ENCODE measurements around the gene ALLC.

ALLC gene

DNA sequence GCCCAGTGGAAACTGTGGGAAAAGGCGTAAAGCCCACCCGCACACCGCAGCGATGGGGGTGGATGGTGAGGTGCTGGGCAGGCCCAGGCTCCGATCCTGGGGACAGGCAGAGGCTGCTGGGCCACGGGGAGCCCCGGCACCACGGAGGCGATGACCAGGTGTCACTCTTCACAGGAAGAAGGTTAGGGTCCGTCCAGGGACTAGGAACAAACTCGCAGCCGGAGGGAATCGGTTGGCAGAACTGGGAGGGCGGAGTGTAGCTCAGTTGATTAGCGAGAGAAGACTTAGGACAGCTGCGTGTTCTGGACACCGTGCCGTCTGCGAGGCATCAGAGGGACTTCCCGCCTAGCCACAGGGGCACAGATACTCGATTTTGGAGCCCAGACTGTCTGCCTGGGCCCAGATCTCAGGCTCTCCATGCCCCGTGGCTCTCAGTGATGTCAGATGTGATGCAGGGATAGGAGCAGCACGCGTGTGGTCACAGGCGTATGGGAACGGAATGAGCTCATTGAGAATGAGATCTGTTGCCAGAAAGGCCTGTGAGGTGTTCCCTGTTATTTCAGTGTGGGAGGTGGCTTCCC, 16.1 kb upstream of the ALLC start:
- no peak for DNase-seq

DNA sequence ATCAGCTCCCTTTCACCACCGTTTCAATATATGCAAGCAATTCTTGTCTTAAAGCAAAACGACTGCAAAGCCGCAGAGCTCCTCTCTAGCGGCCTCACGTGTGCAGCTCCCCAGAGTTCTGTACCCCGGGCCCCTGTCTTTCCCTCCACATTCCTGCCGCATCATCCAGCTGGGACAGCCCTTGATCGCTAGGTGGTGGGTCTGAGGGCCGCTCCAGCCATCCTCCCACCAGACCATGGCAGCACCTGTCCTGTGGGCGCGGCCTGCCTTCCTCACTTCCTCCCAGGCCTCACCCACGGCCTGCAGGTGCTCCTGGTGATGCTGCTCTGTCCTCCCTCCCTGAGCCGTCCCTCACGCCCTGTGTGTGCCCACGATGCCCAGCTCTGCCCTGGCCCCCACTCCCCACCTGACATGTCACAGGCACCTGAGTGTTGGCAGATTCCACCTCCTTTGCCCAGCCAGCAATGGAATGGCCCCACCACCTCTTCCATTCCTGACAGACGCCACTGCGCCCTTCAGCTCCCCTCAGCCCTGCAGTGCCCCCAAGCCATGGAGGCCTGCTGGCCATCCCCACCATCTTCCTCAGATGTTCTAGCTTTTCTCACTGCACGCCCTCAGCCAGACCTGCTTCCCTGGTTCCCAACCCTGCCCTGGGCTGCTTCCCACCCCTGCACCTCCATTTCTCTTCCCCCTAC, 15.3 kb upstream of the ALLC start:
- no peak for DNase-seq

DNA sequence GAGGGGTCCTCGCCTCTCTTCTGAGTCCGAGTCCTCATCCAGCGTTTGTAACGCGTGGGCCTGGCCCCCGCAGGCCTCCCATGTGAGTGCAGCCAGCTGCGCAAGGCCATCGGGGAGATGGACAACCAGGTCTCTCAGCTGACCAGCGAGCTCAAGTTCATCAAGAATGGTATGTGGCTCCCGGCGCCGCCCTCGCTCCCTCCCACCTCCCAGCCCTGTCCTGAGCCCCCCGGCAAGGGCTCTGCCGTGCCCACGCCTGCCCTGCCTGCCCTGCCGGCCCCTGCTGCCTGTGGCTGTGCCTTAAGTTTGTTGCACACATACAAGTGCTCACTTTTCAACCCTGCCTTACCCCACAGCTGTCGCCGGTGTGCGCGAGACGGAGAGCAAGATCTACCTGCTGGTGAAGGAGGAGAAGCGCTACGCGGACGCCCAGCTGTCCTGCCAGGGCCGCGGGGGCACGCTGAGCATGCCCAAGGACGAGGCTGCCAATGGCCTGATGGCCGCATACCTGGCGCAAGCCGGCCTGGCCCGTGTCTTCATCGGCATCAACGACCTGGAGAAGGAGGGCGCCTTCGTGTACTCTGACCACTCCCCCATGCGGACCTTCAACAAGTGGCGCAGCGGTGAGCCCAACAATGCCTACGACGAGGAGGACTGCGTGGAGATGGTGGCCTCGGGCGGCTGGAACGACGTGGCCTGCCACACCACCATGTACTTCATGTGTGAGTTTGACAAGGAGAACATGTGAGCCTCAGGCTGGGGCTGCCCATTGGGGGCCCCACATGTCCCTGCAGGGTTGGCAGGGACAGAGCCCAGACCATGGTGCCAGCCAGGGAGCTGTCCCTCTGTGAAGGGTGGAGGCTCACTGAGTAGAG, 14.4 kb upstream of the ALLC start:
- no peak for DNase-seq

DNA sequence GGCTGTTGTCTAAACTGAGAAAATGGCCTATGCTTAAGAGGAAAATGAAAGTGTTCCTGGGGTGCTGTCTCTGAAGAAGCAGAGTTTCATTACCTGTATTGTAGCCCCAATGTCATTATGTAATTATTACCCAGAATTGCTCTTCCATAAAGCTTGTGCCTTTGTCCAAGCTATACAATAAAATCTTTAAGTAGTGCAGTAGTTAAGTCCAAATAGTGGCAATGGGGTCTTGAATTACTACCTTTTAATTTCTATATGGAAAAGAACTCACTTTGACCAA, 13.8 kb upstream of the ALLC start:
- DNase-seq, result no peak

DNA sequence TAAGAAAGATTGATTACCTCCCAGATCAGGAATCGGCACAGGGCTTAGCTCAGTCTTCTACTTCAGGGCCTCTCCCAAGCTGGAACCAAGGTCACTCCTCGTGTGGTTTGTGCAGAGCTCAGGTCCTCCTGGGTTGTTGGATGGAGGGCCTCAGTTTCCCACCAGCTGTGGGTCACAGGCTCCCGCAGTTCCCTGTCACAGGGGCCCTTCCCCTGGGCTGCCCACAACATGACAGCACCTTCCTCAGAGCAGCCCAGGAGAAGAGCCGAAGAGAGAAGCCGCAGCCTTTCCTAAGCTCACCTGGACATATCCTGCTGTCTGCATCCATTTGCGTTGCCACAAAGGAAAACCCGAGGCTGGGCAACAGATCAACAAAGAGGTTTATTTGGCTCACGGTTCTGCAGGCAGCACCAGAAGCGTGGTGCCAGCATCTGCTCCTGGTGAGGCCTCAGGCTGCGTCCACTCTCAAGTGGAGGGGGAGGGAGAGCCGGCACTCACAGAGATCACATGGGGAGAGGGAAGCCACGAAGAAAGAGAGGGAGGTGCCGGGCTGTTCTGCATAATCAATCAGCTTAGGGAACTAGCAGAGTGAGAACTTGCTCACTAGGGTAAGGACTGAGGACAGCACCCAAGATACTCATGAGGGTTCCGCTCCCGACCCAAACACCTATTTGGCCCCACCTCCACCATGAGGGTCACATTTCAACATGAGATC, 13.0 kb upstream of the ALLC start:
- no peak for DNase-seq

DNA sequence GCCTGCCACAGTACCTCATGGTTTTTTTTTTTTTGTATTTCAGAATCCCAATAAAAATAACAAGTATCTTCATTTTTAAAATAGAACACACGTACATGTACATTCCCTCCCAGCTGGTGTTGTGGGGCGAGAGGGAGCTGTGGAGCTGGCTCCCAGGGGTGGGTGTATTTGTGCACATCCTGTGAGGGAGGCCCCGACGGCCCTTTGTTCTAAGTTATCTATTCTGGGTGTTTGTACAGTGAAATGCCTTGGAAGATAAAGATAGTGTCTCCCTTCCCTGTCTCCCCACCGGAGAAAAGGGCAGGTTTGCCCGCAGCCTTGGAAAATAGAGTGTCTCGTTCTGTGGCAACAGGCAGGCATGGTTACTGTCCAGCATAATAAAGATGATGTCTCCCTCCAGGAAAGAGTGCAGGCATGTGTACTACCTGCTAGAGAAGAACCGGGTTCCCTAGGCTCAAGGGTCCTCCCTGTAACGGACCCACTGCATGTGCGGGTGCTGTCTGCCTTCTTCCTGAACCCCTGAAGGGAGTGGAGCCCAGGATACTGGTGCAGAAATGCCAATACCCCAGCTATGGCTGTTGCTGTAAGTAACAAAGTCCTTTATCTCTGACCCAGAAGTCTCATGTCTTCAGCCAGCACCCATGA, 12.1 kb upstream of the ALLC start:
- no peak for DNase-seq

DNA sequence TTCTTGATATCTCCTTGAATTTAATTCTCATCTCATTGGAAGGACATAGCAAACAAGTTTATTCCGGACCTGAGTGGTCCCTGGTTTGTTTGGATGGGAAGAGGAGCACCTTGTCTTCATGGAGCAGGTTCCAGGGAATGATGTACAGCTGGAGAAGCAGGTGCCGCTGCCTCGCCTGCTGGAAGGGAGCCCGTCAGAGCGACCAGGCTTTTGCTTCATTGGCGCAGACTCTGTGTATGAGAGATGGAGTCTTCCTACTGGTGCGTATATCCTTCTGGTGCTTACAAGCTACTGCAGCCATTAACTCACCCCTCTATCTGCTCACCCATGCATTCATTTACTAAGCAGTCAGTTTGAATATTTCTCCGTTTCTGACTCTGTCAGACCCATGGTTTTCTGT, 11.6 kb upstream of the ALLC start:
- DNase-seq, result no peak

DNA sequence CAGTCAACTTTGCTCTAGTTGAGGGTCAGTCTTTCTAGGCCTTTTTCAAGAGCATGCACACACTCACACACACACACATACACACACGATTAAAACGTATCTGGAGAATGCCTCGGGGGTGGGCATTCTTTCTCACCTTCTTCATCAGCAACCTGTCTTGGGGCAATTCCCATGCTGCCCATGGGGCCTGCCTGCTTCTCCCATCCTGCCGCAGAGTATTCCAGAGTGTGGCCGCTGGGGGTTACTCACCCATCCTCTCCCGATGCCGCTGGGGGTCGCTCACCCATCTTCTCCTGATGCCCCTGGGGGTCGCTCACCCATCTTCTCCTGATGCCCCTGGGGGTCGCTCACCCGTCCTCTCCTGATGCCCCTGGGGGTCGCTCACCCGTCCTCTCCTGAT, 10.8 kb upstream of the ALLC start:
- DNase-seq, result no peak

DNA sequence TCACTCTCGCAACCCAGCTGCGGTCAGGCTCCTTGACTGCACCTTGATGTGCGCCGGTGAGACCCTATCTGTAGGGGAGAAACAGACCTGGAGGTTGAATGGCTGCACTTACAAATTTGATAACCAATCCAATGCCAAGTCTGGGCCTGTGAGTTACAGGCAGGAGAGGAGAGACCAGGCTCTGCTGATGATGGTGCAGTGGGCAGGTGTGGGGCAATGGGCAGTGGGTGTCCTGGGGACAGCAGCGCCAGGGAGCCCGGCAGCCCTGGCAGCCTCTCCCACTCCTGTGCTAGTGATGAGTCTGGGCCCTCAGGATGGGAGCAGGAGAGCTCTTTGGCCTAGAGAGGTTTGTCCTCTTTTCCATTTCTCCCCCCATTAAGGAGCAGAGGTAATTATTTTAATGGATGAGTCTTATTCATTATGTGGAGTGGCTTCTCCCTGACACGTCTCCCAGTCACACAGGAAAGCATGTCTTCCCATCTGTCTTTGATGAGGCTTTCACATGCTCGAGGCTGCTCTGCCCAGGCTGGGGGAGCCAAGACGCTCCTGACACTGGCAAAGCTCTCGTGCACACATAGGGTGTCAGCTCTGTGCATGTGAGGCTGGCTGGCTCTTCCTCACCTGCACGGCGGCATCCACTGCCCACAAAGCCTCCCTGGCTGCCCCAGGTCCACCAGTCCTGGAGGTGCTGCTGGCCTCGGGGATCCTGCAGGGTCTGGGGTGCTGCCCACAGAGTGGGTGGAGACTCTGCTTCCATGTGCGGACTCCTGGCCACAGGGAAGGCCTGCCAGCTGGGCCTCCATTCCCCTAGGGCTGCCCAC, 10.0 kb upstream of the ALLC start:
- DNase-seq, result no peak

DNA sequence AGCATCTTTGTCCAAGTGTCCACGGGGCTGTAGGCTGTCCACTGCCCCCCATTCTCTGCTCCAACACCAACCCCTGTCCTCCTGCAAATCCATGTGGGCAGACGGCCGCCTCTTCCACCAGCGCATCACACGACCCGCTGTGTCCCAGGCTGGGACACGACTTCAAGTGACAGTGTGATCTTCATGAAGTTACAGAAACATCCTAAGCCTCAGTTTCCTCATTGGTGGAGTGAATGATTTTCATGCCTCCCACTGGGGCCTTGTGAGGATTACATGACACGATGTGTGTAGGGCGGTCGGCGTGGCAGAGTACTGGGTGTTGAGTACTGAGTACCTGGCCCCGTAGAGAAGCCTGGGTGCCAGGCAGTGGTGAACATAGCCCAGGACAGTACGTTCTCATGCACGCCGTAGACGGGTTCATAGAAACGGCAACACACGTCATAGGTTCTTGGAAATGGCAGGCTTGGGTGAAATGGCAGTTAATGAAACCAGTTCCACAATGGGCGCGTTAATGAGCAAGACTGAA, 9.3 kb upstream of the ALLC start:
- no peak for DNase-seq

DNA sequence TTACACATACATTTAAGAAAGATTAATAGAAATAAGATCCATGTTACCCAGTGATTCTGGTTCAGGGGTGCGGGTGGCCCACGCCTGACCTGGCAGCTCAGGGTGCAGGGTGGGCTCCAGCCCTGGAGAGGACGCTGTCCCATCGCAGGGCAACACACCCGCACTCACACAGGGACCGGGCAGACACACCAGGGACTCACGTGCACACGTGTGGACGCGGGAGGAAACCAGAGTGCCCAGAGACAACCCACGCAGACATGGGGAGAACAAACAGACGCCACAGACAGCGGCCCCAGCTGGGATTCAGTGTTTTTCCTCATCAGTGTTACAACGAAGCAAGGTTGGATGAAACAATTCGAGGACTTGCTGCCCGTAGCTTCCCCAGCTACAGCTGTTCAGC, 8.4 kb upstream of the ALLC start:
- no peak for DNase-seq

DNA sequence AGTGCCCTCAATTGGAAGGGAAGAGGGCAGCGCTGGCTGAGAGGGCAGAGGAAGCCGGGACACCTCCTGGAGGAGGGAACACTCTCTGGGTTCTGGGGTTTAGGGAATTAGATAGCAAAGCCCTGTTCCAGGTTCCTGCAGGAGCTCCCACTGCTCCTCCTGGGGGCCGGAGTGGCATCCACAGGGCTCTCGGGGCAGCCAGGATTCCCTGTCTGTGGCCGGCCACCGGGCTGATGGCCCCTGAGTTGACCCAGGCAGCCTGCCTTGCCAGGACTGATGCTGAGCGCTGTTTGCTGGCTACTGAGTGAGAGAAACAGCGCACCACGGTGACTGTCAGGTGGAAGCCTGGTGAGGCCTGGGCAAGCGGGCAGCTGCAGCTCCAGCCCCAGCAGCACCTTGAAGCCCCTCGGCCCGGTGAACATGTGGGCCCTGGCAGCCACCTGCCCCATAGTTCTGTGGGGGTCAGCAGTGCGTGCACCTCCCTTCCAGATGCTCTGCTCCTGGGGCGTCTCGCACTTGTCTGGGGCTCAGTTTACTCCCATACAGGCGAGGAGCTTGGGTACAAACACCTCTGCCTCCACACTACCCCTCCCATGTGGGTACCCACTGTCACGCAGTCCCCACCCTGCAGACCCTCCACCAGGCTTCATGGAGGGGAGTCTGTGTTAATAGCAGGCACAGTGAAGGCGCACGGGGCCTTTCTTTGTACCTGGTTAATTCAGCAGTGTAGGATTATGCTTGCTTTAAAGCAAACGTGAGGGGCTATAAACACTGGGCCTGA, 7.7 kb upstream of the ALLC start:
- no peak for DNase-seq

DNA sequence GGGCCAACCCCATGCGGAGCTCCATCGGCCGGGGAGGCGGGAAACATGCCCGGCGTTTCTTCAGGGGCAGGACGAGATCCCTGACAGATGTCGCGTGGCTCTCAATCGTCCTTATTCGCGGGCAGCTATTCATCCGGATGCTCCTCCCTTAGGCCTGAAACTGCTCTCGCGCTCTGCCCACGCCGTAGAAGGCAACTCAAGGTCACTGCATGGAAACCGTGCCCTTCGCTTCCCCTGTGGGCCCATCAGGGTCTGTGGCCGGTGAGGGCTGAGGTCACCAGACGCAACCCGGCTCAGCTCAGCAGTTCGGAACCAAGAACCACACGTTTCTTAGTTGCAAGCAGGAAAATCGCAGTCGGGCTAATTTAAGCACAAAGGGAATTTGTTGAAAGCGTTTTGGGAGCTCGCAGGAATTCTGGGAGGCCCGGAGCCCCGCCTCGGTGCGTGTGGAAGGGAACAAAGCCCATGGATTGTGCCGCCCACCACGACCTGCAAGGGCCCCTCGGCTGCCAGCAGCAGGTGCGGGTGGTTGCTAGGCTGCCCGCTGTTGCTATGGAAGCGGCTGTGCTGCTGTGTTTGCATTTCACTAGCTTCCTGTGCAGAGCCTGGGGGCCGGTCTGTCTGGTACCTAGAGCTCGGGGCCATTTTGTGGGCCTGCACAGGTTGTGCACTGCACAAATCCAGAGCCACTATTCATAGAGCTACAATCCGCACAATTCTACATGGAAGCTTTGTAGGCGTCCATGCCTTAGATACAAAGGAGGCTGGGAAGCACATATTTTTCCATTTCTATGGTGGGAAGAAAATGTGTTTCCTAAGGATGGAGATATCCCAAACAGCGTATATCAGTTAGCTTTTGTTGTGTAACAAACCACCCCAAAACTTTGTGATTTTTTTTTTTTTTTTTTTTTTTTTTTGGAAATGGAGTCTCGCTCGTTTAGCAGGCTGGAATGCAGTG, 6.0 kb upstream of the ALLC start:
- peak; percentile 57 for DNase-seq

DNA sequence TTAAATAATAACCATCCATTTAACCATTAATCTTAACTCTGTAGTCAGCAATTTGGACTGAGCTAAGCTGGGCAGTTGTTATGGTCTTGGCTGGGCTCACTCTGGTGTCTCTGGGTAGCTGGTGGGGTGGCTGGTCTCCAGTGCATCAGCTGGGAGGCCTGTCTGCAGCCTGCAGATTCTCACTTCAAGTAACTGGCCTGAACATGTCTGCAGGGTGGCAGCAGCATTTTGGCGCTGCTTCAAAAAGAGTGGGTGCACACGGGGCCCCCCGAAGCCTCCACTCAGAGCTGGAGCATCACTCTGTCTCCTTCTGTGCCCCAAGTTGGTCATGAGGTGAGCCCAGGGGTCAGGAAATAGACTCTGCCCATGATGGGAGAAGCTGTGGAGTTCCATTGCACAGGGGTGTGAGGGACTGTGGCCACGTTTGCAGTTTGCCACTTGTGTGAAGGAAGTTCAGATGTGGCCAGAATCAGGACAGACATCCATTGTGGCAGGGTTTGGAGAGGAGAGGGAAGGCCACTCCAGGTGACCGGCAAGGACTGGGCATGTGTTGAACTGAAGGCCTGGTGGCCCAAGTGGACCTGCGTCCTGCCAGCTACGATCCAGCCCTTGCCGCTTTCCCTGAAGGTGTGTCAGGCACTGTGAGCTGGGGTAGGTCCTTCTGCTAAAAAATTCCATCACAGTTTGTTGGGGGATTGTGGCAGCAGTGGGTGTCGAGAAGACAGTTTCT, 4.9 kb upstream of the ALLC start:
- DNase-seq, result no peak

DNA sequence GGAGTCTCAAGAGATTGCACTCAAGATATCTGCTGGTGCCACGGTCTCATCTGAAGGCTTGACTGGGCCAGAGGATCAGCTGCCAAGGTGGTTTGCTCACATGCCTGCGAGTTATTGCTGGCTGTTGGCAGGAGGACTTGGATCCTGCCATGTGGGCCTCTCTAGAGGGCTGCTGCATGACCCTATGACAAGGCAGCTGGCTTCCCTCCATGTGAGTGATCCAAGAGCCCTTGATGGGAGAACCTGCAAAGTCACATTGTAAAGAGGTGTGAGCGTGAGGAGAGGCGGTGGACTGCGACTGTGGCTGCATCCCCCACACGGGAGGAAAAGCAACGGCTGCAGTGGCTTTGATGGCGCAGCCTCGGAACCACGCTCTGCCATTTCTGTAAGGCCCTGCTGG, 4.0 kb upstream of the ALLC start:
- DNase-seq, result no peak

DNA sequence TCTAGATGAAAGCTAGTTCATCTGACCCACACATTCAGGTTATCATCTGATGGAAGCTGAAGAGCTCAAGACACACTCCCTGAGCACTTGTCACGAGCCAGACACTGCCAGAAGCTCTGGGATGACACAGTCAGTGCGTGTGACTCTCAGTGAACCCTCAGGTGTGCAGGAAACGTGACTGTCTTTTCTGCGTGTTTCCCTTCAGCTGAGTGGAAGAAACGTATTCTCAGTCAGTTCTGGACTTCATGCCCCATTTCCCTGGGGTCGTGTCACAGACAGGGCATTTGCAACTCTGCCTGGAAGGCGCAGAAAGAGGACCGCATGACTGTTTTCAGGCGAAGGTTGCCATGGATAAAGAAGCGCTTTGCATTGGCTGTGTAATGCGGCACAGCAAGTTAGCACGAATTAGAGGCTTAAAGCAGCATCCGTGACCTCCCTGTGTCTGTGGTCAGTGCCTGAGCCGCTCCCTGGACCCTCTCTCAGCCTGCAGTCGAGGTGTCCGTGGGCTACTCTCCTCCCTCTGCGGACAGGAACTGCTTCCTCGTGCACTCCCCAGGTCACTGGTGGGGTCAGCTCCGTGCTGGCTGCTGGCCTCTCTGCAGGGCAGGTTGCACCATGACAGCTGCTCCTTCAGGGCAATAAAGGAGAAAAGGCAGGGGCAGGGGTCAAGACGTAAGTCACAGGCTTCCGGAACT, 3.3 kb upstream of the ALLC start:
- DNase-seq, result no peak

DNA sequence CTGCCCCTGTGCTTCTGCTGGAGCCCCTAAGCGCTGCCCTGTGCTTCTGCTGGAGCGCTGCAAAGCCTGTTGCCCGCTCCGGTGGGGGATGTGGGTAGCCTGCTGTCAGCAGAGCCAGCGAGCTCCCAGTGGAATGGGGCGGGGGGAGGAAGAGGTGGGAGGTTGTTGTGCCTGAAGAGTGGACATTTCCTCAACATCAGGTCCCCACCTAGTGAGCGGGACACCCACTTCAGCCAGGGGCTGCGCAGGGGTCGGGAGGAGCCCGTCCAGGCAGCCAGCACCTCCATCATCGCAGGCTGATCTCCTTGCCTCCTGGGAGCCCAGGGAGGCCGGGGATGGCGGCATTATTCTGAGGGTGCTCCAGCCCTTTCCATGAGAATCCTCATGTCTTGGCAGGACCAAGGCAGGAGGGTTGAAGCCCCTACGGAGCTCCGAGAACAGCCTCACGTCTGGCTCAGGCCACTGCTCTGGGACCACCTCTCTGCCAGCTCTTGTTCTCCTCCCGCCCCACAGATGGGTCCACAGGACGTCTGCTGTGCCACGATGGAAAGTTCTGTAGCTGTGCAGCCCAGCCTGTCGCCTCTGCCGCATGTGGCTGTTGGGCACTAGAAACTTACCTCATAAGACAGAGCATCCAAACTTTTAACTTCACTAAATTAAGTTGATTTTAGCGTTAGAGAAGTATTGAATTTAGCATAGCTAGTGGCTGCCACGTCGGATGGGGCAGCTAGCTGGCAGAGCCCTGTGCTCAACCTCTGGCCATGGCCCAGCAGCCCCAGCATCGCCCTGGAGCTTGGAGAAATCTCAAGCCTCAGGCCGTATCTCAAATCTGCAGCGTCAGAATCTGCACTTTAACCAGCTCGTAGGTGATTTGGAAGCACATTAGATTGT, 1.9 kb upstream of the ALLC start:
- no peak for DNase-seq

Data from suppressor macrophage treated with lipopolysaccharide for 4 hours (primary cell).